Stimulated activated CD4-positive, alpha-beta T cell treated with anti-CD3 and anti-CD28 coated beads, Interleukin-1b, Interleukin-23, amount 100 ng/mL, for 24 hours (primary cell): ENCODE data around the gene RANGRF.

Source experiments
- DNase-seq, 4 experiments: peaks; one replicate each; pipeline ENCODE4 v3.0.0-alpha.2; 2020; ENCODE audit warnings: low read depth in 4 of 4, low spot score in 1 of 4

RANGRF gene

DNA sequence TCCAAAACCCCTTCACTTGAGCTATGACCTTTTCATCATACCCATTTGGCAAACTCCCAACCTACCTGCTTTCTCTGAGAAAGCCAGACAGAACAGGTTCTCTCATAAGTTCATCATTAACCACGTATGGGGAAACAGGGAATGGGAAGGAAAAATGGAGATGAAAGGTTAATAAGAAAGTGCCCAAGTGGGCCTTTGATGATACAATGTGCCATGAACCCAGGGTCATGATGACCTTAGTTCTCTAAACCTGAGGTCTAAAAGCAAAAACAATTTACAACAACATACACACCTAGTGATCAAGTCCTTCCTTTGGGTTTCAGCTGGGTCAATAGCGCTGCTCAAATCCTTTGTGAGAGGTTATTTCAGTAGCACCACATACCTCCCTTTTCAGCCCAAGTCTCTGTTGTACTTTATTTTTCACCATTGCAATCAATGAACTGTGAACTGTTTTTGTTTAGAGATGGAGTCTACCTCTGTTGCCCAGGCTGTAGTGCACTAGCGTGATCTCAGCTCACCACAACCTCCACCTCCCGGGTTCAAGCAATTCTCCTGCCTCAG lies 14.5 kb upstream of the RANGRF start:
- no peak for DNase-seq

DNA sequence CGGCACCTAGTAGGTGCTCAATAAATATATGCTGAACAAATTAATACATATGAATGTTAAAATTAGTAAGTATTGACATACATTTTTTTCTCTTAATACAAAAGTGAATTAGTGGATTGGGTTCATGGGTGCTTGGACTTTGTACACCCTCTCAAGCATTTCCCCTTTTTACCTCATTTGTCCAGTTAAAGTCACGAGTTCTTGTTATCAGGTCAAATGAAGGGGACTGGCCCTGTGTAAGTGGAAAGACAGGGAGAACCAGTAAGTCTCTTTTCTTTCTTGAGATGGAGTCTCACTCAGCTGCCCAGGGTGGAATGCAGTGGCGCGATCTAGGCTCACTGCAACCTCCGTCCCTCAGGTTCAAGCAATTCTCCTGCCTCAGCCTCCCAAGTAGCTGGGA lies 13.7 kb upstream of the RANGRF start:
- no peak for DNase-seq

DNA sequence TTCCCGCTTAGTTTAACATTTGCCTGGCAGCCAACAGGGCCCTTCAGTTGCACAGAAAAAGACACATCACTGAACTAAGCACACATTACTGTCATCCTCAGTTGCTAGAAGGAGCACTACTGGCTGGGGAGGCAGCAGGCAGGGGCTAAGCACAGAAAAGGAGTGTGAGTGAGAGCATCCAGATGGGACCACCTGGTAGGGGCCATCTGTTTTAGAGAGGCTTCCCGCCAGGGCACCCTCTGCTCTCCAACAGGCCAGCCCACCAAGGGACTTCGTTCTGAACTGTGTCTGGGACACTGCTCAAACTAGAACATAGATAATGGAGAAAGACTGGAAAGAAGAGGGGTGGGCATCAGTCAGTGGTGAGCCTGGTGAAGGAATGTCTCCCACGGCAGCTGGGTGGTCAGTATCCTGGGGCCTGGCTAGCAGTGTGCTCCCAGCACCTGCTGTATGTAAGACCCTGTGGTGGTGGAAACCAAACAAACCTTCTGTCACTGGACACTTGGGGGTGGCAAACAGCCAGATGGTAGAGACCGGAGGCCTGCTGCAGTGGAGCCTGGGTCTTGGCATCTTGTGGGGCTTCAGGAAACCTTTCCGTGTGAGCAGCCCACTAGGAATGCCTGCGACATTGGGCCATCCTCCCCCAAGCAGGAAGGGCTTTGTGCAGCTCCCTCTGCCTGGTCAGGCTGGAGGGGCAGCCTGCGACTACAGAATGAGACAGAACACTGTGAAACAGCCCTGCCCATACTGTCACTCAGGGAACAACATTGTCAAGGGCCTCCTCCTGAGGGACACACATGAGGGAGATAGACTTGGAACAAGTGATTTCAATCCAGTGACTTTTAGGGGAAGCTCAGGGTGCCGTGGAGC lies 12.8 kb upstream of the RANGRF start:
- no peak for DNase-seq

DNA sequence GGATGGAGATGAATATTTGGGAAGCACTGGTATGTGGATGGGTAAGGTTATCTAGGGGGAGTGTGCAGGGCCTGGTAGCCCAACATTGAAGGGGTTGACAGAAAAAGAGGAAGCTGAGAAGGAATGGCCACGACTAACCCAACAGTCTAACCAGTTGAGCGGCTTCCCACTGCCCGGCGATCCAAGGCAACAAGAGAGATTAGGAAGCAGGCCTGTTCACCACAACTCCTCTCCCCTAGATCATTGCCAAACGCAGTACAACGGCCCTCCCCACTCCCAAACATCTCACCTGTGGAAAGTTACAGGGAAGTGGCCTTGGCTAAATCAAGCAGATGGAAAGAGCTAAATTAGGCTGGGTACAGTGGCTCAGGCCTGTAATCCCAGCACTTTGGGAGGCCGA lies 11.2 kb upstream of the RANGRF start:
- DNase-seq, result no peak

DNA sequence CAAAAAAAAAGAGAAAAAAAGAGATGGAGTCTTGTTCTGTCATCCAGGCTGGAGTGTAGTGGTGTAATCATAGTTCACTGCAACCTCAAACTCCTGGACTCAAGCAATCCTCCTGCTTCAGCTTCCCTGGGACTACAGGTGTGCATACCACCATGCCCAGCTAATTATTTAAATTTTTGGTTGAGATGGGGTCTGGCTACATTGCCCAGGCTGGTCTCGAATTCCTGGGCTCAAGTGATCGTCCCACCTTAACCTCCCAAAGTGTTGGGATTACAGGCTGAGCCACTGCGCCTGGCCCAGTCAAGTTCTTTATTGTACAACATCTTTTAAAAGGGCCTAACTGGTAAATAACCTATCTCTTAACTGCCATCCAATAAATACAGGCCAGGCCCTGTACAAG lies 6.1 kb upstream of the RANGRF start:
- DNase-seq, result no peak

DNA sequence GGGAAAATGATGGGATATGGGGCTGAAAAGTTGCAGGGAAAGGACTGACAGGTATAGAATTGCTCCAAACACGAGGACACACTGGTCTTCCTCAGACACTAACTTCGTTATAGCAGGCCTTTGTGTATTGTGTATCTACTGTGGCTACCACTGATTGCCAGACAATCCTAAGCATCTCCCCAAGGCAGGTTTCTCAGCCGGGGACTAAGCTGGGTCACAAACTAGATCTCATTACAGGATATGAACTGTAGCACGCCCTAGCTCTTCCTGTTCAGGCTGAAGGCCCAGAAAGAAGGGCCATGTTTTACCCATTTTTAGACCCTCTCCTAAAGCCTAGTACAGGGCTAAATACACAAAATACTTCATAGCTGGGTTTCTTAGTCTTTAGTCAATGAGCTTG lies 5.1 kb upstream of the RANGRF start:
- no peak for DNase-seq

DNA sequence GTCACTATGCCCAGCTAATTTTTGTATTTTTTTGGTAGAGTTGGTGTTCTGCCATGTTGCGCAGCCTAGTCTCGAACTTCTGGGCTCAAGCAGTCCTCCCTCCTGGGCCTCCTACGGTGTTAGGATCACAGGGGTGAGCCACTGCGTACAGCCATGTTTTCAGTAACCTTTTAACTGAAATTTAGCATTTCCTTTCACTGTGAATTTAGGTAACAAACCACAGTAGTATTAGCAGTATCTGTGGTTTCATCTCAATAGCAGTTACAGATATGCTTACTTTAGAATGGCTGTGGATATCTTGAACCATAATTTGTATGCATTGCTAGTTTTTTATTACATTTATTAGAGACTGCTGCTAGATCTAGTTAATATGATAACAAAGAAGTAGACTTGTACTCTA lies 4.3 kb upstream of the RANGRF start:
- no peak for DNase-seq

DNA sequence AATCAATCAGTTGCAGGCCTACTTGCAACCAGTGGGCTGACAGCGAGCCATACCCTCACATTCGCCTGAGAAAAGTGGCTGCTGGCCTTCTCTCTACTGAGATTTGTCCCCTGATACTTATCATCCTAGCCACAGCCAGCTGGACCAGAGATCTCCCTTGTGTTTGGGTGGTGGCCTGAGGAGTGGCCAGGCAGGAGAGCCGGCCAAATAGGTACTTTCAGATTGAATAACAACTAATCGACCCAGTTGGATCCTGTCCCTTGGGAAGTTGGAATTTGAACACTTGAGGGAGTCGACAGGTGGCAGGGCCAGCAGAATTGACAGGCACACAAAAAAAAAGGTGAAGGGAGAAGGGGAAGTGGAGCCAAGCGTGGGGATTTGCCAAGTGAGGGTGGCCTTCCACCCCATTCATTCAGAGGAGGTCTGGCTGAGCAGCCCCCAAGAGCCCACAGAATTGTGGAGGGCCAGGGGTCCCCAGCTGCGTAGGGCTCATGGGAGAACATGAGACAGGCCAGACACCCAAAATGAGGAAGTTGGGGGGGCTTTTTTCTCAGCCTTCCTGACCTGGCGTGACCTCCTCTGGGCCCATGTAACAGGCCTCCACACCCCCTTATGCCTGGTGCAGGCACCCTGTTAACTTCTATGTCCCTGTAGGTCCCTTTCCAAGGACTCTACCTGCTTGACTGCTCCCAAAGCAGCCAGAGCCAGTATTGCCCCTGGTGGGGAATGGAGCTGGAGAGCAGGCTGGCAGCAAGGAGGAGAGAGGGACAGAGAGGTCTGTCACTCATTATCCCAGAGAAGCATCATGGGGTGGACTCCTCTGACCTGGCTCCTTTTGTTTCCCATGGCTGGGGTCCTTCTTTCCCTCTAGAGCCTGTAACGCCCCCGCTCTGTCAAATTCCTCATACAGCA lies 2.9 kb upstream of the RANGRF start:
- no peak for DNase-seq

DNA sequence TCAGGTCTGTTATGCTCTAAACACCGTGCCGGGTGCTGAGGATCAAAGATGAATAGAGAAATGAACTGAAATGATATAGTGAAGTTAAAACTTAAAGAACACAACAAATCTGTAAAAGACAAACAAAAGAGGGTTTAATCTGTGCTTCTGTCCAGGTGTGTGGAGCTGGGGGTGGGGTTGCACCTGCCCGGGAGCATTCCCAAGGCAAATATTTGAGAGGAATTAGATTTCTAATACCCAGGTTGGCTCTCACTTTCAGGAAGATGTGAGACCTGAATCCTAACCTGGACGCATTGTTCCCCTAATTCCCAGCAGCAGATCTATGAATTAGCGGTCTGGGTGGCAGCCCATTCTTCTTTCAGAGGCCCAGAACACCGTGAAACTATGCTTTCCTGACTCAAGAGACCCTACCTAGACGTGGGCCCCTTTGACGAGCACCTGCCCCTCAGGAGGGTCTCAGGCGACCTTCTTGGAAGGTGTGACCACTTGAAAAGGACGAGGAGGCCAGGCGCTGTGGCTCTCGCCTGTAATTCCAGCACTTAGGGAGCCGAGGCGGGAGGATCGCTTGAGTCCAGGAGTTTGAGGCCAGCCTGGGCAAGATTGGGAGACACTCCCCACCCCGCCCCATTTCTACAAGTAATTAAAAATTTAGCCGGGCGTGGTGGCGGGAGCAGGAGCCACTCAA lies 677 bp upstream of the RANGRF start:
- DNase-seq, result no peak

DNA sequence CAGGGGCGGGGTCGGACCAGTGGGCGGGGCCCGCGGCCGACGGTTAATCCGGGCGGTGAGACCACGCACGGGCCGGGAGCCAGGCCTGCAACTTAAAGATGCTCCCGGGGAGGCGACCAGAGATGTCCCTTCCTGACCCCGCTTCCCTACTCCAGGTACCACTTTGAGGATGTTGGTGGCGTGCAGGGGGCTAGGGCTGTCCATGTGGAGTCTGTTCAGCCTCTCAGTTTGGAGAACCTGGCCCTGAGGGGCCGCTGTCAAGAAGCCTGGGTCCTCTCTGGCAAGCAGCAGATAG lies 580 bp downstream of the RANGRF start:
- peak in 1 of 4 experiments; percentile 47 for DNase-seq

DNA sequence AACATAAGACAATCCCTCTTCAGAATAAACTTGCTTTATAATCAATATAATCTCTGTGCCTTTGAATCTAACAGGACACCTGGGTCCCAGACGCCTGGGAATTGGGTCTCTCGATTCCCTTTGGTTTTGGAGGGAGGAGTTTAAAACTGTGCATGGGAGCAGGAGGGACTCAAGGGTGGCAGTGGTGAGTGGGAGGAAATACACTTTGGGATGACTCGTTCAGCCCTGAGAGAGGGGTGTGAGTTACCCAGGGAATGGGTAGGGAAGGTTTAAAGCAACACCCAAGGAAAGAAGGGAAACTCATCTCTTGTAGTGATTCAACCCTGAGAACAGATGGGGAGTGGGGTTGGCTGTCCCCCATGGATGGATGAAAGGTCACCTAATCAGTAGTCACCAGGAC lies 1.6 kb downstream of the RANGRF start:
- no peak for DNase-seq

DNA sequence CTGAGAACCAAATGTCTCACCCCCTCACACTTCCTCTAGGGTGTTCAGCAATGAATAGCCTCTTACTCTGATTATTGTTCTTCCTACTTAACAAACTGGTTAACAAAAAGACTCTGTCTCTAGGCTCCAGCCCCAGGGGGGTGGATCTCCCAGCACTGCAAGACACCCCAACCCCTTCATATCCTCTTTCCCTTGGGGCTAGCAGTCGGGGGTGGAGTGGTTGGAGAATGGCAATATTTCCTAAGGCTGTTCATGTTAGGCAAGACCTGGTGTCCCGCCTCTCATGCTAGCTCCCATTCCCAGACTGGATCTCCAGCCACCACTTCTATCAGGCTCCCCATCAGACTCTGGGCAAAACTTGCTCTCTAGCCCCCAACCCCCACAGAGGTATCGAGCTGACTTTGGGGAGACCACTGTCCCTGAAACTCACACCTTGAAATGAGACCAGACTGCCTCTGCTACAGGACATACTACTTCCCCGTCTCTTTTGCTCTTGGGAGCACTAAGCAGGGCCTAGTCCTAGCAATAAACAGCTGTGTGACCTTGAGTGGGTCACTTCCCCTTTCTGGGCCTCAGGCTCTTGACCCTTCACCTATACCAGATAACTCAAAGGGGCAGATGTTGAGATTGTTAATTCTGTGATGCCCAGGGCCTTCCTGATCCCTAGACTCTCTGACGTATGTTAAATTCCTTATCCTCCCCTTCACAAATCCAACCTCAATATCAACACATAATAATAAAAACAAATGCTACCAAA lies 4.3 kb downstream of the RANGRF start:
- no peak for DNase-seq

DNA sequence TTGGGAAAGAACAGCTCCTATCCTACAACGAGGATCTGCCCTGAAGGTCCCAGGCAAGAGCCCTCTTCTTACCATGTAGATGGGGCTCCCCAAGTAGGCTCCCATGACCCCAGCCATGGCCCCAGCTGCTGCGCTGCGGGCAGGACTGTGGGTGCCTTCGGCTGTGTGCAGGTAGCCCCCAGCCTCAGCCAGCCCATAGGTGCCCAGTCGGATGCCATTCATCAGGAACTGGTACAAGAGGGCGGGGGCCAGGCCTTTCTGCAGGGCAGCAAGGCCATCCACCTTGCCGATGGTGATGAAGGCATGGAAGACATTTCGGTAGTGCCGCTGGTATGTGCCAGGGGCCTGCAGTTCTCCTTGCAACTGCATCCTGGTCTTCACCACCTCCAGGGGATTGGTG lies 5.9 kb downstream of the RANGRF start:
- no peak for DNase-seq

DNA sequence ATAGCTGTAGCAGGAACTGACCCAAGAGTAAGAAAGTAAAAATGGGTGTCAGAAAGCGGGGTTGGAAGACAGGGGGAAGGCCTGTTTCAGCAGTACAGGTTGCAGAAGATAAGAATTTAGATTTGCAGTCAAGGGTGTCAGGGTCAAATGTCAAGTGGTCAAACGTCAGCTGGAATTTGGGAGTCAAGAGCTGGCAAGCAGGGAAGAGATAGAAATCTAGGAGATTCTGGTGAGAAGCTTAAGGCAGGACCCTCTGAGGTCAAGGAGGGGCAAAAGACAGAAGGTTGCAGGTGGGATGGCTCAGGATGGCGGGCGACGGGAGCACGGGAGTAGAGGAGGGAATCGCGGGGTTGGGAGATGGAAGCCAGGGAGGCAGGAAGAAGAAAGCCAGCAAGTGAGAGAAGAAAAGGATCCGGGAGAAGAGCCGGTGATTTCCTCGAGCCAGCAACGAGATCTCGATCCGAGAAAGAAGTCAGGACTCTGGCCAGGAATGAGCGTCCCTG lies 6.4 kb downstream of the RANGRF start:
- no peak for DNase-seq

DNA sequence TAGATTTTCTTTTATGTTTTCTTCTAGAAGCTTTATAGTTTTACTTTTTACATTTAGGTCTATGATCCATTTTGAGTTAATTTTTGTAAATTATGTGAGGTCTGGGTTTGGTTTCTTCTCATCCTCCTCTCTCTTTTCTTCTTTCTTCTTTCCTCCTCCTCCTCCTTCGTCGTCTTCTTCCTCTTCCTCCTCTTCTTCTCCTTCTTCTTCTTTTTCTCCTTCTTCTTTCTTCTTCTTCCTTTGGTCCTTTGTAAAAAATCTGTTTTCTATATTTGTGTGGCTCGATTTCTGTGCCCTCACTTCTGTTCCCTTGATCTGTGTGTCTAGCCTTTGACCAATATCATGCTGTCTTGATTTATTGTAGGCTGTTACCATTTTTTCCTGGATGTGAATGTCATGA lies 11.8 kb downstream of the RANGRF start:
- DNase-seq, result no peak

DNA sequence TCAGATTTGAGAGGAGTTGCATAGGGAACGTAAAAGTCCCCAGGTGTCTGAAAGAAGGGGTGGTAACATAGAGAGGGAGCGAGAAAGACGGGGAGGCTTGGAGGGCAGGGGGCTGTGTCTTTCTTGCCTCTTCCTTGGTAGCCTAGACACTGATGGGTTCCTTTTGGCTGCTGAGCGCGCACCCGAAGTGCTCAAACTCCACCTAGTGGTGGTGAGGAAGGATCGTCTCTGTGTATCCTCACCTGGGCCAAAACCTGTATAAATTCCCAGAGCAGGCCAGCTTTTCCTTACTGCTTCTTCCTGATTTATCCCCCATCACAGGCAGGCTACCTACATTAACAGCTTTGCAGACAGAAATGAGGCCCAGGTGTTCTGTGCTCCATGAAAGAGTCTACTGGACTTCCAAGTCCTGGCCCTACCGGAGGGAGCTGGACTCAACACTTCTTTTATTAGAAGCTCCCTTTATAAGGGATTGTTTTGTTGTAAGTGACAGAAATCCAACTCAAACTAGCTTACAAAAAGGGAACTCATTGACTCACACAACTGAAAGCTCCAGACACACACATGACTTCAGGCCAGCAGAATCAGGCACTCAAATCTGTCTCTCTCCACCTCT lies 12.3 kb downstream of the RANGRF start:
- peak; percentile 18 to 40 (median 29) for DNase-seq

DNA sequence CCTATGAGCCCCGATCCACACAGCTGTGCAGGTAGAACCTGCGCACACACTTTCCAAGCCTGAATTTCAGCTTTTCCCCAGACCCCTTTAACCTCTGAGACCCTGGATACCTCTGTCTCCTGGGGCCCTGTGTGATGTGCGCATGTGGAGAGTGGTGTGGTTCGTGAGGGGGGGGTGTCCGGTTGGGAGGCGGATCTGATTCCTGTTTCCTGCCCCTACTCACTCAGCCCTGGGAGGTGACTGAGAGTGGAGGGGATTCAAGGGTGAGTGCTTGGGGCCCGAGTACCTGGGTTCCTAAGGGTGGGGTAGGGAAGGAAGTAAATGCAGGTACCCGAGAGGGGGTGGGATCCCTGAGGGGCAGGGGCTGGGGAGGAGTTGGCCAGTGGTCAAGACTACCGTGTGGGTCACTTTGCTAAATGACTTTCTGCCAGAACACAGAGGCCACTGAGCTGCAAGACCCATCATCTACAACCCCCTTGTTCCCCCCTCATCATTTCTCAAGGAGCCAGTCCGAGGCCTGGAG lies 22.2 kb downstream of the RANGRF start:
- DNase-seq, result no peak

DNA sequence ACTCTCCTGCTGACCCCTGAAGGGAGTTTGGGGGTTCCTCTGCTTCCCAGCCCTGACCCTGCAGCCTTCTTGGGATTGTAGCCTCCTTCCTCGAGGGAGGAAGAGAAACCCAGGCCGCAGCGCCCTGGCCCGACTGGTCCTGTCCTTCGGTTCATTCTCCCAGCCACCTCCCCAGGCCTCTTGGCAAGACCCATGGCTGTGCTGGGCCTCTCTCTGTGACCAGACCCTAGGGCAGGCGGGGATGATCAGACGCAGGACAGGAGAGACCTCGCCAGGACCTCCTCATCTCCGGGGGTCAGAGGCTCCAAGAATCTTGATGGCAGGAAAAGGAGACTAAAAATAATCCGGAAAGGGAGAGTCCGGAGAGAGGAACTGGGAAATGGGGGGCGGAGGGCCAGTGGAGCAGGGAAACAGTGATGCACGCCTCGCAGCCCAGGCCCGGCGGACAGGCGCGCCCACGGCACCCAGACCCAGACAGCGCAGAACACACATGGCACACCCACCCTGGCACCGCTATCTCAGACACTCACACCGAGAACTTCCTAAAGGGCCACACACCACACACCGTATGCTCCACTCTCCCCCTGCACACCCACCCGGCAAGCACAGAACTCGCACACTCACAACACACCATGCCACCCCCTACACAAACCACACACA lies 22.8 kb downstream of the RANGRF start:
- no peak for DNase-seq

DNA sequence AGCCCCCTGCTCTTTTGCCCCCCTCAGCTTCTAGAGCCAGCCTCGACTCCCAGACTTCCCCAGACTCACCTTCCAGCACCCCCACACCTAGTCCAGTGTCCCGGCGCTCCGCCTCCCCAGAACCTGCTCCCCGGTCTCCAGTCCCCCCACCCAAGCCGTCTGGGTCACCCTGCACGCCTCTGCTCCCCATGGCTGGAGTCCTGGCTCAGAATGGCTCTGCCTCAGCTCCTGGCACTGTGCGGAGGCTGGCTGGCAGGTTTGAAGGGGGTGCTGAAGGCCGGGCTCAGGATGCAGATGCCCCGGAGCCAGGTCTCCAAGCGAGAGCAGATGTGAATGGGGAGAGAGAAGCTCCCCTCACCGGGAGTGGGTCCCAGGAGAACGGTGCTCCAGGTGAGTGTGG lies 23.8 kb downstream of the RANGRF start:
- DNase-seq, result no peak
